Measurements from ENCODE around the gene OLFML2B.

Gene OLFML2B

GRCh38 chr1:162003830-162004215 is 19.8 kb downstream of the OLFML2B start:
- DNase-seq = no peak

DNA sequence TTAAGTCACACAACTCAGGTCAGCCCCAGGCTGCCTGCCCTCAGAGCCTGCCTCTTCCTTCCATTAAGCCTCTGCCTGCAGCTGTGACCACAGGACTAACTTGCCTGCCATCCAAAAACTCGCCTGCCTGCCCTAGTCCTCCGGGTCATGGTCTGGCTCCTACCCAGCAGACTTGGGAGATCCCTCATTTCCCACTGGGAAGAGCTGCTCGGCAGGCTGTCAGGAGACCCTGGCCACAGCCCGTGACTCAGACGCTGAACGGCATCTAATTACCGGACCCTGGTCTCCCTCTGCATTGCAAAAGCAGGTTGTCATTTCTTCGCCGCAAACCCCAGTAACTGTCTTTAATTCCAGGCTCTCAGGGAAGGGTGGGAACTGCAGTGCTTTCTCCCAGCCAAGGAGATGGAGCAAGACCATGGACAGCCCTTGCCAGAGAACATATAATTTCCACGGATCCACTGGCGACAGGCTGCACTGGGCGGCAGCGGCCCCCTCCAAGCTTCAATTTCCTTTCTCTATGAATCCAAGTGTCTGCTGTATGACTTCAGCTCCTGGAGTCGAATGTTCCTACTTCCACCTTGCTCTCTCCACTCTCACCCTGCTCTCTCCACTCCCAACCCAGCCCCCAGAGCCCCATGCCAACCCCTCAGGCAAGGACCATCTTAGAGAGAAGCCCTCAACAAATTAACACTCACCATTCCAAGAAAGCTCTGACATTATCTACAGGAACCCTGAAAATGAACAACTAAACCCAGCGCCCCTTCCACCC is 20.4 kb downstream of the OLFML2B start:
- no peak for DNase-seq

GRCh38 chr1:162000053-162000420 is 23.6 kb downstream of the OLFML2B start:
- DNase-seq = no peak

DNA sequence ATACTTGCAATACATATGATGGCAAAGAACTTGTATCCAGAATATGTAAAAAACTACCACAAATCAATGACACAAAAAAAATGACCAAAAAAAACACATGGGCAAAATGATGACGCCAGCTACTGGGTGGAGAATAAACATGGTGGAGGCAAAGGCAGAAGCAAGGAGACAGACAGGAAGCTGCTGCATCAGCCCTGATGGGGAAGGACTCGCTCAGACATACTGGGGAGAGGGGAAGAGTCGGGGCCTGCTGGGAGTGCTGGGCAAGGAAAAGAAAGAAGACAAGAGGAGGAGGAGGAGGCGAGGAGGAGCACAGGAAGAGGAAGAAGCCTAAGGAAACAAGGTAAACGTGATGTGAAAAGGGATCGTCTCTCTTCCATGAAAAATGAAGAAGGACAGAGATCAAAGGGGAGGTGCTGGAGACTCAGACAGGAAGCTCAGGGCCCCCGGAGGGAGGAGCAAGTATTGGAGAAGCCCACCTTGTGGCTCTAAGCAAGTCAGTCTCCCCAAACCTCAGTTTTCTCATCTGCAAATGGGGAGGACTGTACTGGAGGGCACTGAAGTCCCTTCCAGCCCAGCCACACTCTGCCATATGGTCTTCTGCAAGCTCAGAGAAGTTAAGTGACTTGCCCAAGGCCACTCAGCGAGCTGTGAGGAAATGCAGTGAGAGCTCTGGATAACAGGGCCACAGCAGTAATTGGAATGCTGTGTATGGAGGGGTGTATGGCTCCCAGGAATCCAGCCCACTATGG is 24.2 kb downstream of the OLFML2B start:
- DNase-seq = no peak

- no peak for DNase-seq
Observed at GRCh38 chr1:161998811-161999210, 24.9 kb downstream of the OLFML2B start.

DNA sequence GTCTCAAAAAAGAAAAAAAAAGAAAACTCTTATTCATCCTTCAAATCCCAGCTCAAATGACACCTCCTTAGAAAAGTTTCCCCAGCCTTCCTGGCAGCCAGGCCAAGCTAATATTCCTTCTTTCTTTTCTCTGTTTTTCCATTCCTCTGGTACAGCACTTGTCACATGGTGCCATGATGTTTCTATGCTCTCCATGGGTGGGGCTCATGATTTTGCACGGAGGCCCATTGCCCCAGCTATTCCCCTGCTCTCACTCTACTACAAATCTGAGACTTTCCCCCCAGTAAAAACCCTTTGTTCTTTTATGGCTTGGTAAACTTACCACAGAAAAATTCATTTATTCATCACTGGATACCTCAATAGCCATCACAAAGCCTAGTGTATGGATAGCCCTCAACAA is 26.5 kb downstream of the OLFML2B start:
- no peak for DNase-seq

DNA sequence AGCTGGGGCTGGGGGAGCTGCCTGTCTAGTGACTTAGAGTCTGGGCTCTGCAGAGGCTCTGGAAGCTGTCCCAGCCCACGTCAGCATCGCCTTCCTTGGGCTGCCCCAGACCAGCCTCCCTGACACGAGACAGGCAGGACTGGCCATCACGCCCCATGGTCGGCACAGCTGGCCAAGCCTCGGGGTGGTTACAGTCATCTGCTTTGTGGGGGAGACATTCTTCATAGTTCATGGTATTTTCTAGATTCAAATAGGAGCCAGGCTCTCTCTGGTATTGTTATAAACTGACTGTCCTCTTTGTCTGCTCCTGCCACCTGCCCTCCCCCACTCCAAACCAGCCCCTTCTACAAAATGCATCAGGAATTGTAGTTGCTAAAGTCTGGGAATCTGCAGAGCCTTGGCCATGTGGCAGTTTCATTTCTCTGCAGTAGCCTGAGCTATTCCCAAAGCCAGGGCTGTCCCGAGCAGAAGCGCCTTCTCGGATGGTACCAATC is 29.4 kb downstream of the OLFML2B start:
- no peak for DNase-seq

- no peak for DNase-seq
Observed at GRCh38 chr1:161993576-161993975, 30.1 kb downstream of the OLFML2B start.

DNA sequence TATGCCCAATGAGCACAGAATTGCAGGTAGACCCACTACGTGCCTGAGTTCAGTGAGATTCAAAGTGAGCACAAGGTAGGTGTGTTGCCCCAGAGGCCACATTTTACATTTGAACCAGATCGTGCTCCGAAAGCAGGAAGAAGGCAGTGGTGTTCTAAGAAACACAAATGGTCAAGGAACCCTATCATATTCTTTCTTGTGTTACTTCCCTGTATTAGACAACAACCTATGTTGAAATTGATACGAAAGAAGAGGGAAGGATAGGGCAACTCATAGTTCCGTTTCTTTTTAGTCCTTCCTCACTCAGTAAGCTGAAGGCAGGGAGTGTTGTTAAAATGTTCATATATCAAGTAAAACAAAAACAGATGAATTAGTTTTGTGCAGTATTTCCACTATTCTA is 33.9 kb downstream of the OLFML2B start:
- no peak for DNase-seq

DNA sequence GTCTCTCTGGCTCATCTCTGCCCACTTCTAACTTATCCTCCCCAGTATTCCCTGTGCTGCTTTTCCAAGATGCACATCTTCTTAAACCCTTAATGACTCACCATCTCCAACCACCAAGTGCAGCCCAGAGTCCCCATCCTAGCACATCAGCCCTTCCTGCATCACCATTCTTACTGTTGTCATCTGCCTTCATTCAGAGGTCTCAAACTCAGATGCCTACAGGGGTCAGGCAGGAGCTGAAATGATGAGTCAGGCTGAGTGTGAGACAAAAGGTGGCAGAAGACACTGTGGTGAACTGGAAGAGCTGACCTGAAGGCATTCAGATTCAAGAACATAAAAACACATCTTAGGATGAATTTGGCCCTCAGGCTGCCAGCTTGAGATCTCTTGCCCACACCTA is 34.6 kb downstream of the OLFML2B start:
- no peak for DNase-seq

- DNase-seq = no peak
Observed at GRCh38 chr1:161988413-161988812, 35.3 kb downstream of the OLFML2B start.

GRCh38 chr1:161987872-161988271 is 35.8 kb downstream of the OLFML2B start:
- DNase-seq = no peak

- no peak for DNase-seq
Observed at GRCh38 chr1:161987303-161987702, 36.4 kb downstream of the OLFML2B start.

DNA sequence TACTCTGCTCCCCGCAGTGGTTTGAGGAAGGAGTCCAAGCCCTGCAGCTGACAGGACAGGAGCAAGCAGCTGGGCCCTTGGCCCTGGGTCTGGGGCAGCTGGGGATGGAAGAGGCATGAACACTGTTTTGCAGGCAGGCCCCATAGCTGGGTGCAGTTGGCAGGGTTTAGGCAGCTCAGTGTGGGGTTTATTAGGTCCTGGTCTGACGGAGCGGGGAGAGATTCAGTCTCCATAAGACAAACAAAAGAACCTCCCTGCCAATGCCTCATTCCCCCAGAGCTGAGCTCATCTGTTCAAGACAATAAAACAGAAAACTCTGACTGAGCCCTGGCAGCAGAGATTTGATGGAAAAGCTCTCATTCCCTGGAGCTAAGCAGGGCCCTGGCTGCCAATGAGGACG is 37.3 kb downstream of the OLFML2B start:
- DNase-seq = no peak

DNA sequence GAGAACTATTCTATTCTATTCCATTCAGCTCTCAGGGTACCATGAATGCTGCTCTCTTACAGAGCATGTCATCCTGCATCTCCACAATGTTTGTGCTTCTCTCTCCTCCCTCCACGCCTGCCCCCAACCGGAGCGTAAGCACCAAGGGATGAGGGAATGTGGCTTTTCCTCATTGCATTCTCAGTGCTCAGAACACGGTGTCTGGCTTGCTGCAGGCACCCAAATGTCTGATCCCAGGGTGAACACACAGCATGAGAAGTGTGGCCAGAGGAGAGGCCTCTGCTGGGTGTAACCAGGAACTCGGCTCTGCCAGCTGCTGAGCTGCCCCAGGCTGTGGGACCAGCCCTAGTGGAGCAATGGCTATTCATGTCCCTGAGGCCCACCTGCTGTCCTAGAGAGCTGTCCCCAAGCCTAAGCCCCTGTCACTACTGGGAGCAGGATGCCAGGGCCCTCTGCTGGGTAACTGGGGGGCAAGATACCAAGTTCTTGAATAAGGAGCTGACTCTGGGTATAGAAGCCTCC is 38.3 kb downstream of the OLFML2B start:
- DNase-seq = no peak

DNA sequence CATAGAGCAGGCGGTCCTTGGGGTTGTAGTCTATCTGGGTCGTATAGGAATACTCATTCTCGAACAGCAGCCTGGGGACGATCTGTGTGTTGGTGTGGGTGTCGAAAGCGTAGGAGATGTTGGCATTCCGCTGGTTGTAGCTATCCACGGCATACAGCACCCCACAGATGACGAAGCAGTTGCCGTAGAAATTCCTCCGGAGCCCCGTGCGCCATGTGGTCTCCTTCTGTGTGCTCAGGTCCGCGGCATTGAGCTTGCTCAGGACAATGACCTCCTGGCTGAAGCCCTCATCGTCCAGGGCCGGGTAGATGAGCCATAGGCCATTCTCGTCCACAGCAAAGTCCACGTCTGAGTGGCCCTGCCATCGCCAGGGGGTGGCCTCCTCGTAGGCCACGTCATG is 39.9 kb downstream of the OLFML2B start:
- DNase-seq = no peak

GRCh38 chr1:161982917-161983316 is 40.8 kb downstream of the OLFML2B start:
- DNase-seq = no peak

DNA sequence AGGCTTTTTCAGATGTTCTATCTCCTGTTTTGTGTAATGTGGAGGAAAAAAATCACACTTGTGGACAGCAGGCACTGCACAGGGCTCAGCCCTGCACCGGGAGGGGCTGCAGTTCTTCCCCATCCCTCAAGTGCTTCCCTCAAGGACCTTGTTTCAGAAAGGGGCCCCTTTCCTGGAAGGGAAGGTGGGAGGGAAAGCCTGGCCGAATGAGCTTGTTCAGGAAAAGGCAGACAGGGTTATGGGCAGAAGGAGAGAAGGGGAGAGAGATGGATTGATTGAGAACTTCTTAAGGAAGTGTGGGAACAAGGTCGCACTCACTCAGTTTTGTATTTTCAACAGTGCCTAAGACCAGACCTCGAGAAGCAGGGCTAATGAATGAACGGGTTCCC is 41.2 kb downstream of the OLFML2B start:
- DNase-seq = no peak

- no peak for DNase-seq
Observed at GRCh38 chr1:161981735-161982506, 41.7 kb downstream of the OLFML2B start.

DNA sequence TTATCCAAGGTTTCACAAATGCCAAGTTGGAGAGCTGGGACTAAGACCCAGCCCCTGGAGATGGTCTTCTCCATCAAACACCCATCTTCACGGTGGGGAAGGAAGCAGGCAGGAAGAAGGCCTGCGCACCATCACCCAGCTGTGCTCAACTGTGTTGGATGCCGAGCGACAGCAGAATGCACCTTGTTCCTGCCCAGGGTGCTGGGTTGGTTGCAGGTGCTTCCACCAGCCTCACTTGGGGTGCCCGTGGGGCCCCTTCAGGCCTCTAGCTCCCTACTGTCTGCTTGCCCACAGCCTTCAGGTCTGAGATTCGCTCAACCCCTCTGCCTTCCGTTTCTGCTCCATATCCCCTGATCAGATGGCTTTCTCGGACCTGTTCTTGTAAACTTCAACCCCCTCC is 42.5 kb downstream of the OLFML2B start:
- DNase-seq = no peak

- DNase-seq = no peak
Observed at GRCh38 chr1:161978011-161978790, 45.5 kb downstream of the OLFML2B start.

All from stimulated activated CD4-positive, alpha-beta T cell treated with anti-CD3 and anti-CD28 coated beads, Interleukin-4, amount 100 ng/mL, for 4 hours (primary cell).